Measurements from ENCODE around the gene MED4. TPM values are rescaled to one million over a fixed set of nuclear protein-coding genes. Genes with fewer than 3 reads are reported as not detected.

The MED4 gene
- total RNA-seq, 4 donors from 2014 or later: 32.8 to 36.8 (median 34.5) TPM

- Histone ChIP-seq H3K27me3 (no peaks in the 10 kb centered on the region), H3K4me1 (peaks cover 10 to 16% of the 10 kb centered on the region in 2 donors), H3K36me3 (no peaks in the 10 kb centered on the region), H3K9me3 (no peaks in the 10 kb centered on the region), H3K27ac (peak overlapping the region; percentile 30 to 85 (median 61)), H3K4me3 (replicated peaks in 1 of 3) (peak overlapping the region; percentile 81 to 95 (median 90))
- TF ChIP-seq POLR2A (IDR thresholded peaks at IDR 0.05) (no peak), CTCF (IDR thresholded peaks at IDR 0.05) (no peak)
- intact Hi-C loops (cut with DNase I): loop anchor here (10.0 kb wide), 1 partner anchor 210 kb away; the partner anchor contains the start of gene RB1
- no peak for DNase-seq
- 0 to 1% methylated on average over 6 to 14 of the region's 14 CpGs for whole genome bisulfite sequencing, 2 donors
Observed at GRCh38 chr13:48094404-48094780, 512 bp downstream of the MED4 start.

GRCh38 chr13:48093588-48093987, 1.3 kb downstream of the MED4 start:
- Histone ChIP-seq H3K4me1 (peaks cover 10 to 18% of the 10 kb centered on the region in 2 donors), H3K4me3 (replicated peaks in 1 of 3) (no peak overlapping the region), H3K36me3 (no peaks in the 10 kb centered on the region), H3K27me3 (no peaks in the 10 kb centered on the region), H3K27ac (no peak overlapping the region), H3K9me3 (no peaks in the 10 kb centered on the region)
- no peak for DNase-seq
- intact Hi-C loops (cut with DNase I): loop anchor here (10.0 kb wide), 1 partner anchor 211 kb away; the partner anchor contains the start of gene RB1
- WGBS, 2 donors: 75 to 79% methylated on average over 9 of the region's 9 CpGs
- TF ChIP-seq CTCF (IDR thresholded peaks at IDR 0.05) (no peak), POLR2A (IDR thresholded peaks at IDR 0.05) (no peak)

- H3K27me3 ChIP-seq: no peaks in the 10 kb centered on the region
- no peak for DNase-seq
Observed at GRCh38 chr13:48086272-48086671, 8.6 kb downstream of the MED4 start.

GRCh38 chr13:48081739-48082138, 13.2 kb downstream of the MED4 start:
- no peak for DNase-seq
- WGBS, 2 donors: 95 to 98% methylated on average over 4 of the region's 4 CpGs
- Histone ChIP-seq H3K27me3 (no peaks in the 10 kb centered on the region), H3K4me1 (no peaks in the 10 kb centered on the region), H3K27ac (no peak overlapping the region), H3K4me3 (replicated peaks in 1 of 3) (no peak overlapping the region), H3K36me3 (peaks cover 46 to 56% of the 10 kb centered on the region in 2 donors), H3K9me3 (no peaks in the 10 kb centered on the region)
- TF ChIP-seq CTCF (IDR thresholded peaks at IDR 0.05) (no peak), POLR2A (IDR thresholded peaks at IDR 0.05) (no peak)
- intact Hi-C loops (cut with DNase I): no loop called here

More at GRCh38 chr13:48086272-48086671, 8.6 kb downstream of the MED4 start:
- TF ChIP-seq CTCF (IDR thresholded peaks at IDR 0.05) (no peak), POLR2A (IDR thresholded peaks at IDR 0.05) (no peak)
- H3K4me3 ChIP-seq (replicated peaks in 1 of 3): no peak overlapping the region
- WGBS, 2 donors: 88 to 94% methylated on average over 2 of the region's 2 CpGs
- intact Hi-C loops (cut with DNase I): no loop called here
- no peaks in the 10 kb centered on the region for H3K9me3 ChIP-seq
- peaks cover 18 to 19% of the 10 kb centered on the region in 2 donors for H3K36me3 ChIP-seq
- no peak overlapping the region for H3K27ac ChIP-seq
- peaks cover 0 to 4% of the 10 kb centered on the region in 2 donors for H3K4me1 ChIP-seq

- Histone ChIP-seq H3K4me3 (replicated peaks in 1 of 3) (no peak overlapping the region), H3K27me3 (no peaks in the 10 kb centered on the region), H3K9me3 (no peaks in the 10 kb centered on the region), H3K27ac (no peak overlapping the region), H3K36me3 (peaks cover 38 to 56% of the 10 kb centered on the region in 2 donors), H3K4me1 (no peaks in the 10 kb centered on the region)
- 50 to 56% methylated on average over 2 of the region's 2 CpGs for WGBS, 2 donors
- no peak for TF ChIP-seq CTCF (IDR thresholded peaks at IDR 0.05)
- TF ChIP-seq POLR2A (IDR thresholded peaks at IDR 0.05): no peak
- intact Hi-C loops (cut with DNase I): no loop called here
- DNase-seq: no peak
Observed at GRCh38 chr13:48078251-48078656, 16.6 kb downstream of the MED4 start.

Measured in thyroid gland (tissue), 4 donors.